ENCODE measurements around the gene TBC1D10A.

TBC1D10A gene

GRCh38 chr22:30285176-30285845, 41.4 kb downstream of the TBC1D10A start (continued):
- no peak for TF ChIP-seq ZNF398 (tag by site-specific recombination; IDR thresholded peaks at IDR 0.05)
- no peak for TF ChIP-seq ZNF777 (tag by site-specific recombination; IDR thresholded peaks at IDR 0.05; ENCODE audit: borderline replicate concordance)
- no peak for TF ChIP-seq ZNF10 (tag by site-specific recombination; IDR thresholded peaks at IDR 0.05)
- no peak for TF ChIP-seq ZBTB7A (tag by site-specific recombination; IDR thresholded peaks at IDR 0.05; ENCODE audit: low read depth)
- no peak for TF ChIP-seq ZNF169 (tag by site-specific recombination; IDR thresholded peaks at IDR 0.05)
- no peak for TF ChIP-seq ZNF426 (tag by site-specific recombination; IDR thresholded peaks at IDR 0.05)
- no peak for TF ChIP-seq ZNF707 (tag by site-specific recombination; IDR thresholded peaks at IDR 0.05)
- no peak for TF ChIP-seq PRDM6 (tag by site-specific recombination; IDR thresholded peaks at IDR 0.05)
- TF ChIP-seq ZNF529 (tag by site-specific recombination; IDR thresholded peaks at IDR 0.05; ENCODE audit: insufficient replicate concordance) = no peak
- TF ChIP-seq ZNF76 (tag by site-specific recombination; IDR thresholded peaks at IDR 0.05; ENCODE audit: borderline replicate concordance, low read depth) = no peak
- no peak for TF ChIP-seq KLF1 (tag by site-specific recombination; IDR thresholded peaks at IDR 0.05)

- Histone ChIP-seq H3K27ac (ENCODE audit: extremely low read depth, low read depth, low read length) (no peak overlapping the region), H3K4me1 (ENCODE audit: control insufficient read depth, insufficient read depth, low read length) (no peaks in the 10 kb centered on the region; the same call in 1 of the 2 replicates), H3K9me3 (ENCODE audit: control insufficient read depth, insufficient read depth, low read depth, low read length) (no peaks in the 10 kb centered on the region), H3K4me3 (ENCODE audit: low read depth, low read length) (no peak overlapping the region), H3K36me3 (ENCODE audit: control insufficient read depth in 2 of 2, insufficient read depth in 1 of 2, low read length in 2 of 2) (peaks cover 0 to 17% of the 10 kb centered on the region in 2 experiments; a peak in 1 of 3 replicates)
- POLR2A ChIA-PET = no interaction called here
- CTCF ChIA-PET = interaction anchor here (0.6 to 4.0 kb wide), 7 partner anchors 10 to 177 kb away, joined by 3 to 54 read pairs (median 5); no protein-coding TSS in a partner anchor
- TF ChIP-seq ZNF341 (tag by site-specific recombination; IDR thresholded peaks at IDR 0.05; ENCODE audit: low read depth) (no peak), REPIN1 (tag by site-specific recombination; IDR thresholded peaks at IDR 0.05; ENCODE audit: low read depth) (no peak), ZNF416 (tag by site-specific recombination; IDR thresholded peaks at IDR 0.05) (no peak), INSM2 (tag by site-specific recombination; IDR thresholded peaks at IDR 0.05) (no peak), ZBTB10 (tag by site-specific recombination; IDR thresholded peaks at IDR 0.05) (no peak), ZNF830 (tag by site-specific recombination; IDR thresholded peaks at IDR 0.05; ENCODE audit: low read depth) (no peak), ZBTB11 (tag by site-specific recombination; conservative IDR thresholded peaks at IDR 0.05; ENCODE audit: low read depth) (no peak), ZNF146 (tag by site-specific recombination; IDR thresholded peaks at IDR 0.05) (no peak), ZNF138 (tag by site-specific recombination; IDR thresholded peaks at IDR 0.05; ENCODE audit: borderline replicate concordance) (no peak), SCRT1 (tag by site-specific recombination; IDR thresholded peaks at IDR 0.05; ENCODE audit: borderline replicate concordance) (no peak), SP7 (tag by site-specific recombination; IDR thresholded peaks at IDR 0.05) (no peak), ZNF610 (tag by site-specific recombination; IDR thresholded peaks at IDR 0.05; ENCODE audit: borderline replicate concordance) (no peak), ZNF140 (tag by site-specific recombination; IDR thresholded peaks at IDR 0.05) (no peak), ZEB2 (tag by site-specific recombination; IDR thresholded peaks at IDR 0.05) (no peak), ZNF792 (tag by site-specific recombination; IDR thresholded peaks at IDR 0.05) (no peak)
Measured at GRCh38 chr22:30284666-30285065, 42.1 kb downstream of the TBC1D10A start.
